NCI-H2029 (cell line): ENCODE results near the gene ANKRD1.
"Not testable (repeated sequence)": the region's sequence is repeated elsewhere in the genome, so short reads cannot be mapped to it uniquely, and the experiment has no call there.

Experiments
- DNase-seq: peaks from one replicate; lab custom pipeline; 2025; lab: John Stamatoyannopoulos, UW

Gene ANKRD1

GRCh38 chr10:90920986-90921666, at the start of gene ANKRD1:
ANKRD1 (minus strand) TSS chr10:90921087; CDS start chr10:90921027, 60 bp downstream.
- DNase-seq = no peak

- peak; percentile 44 for DNase-seq
These were observed 49.2 kb upstream of the ANKRD1 start for GRCh38 chr10:90969947-90970673.

- DNase-seq = no peak
These were observed 48.2 kb upstream of the ANKRD1 start for GRCh38 chr10:90969121-90969534.

GRCh38 chr10:90968328-90969081, 47.6 kb upstream of the ANKRD1 start:
- no peak for DNase-seq

- DNase-seq = no peak
These were observed 47.0 kb upstream of the ANKRD1 start for GRCh38 chr10:90967865-90968264.

- DNase-seq = no peak
These were observed 45.3 kb upstream of the ANKRD1 start for GRCh38 chr10:90966146-90966545.

- DNase-seq = no peak
These were observed 44.8 kb upstream of the ANKRD1 start for GRCh38 chr10:90965720-90966119.

GRCh38 chr10:90964781-90965465, 44.0 kb upstream of the ANKRD1 start:
- no peak for DNase-seq

GRCh38 chr10:90963331-90963730, 42.4 kb upstream of the ANKRD1 start:
- no peak for DNase-seq

- no peak for DNase-seq
These were observed 39.5 kb upstream of the ANKRD1 start for GRCh38 chr10:90960355-90960814.

GRCh38 chr10:90959826-90960225, 38.9 kb upstream of the ANKRD1 start:
- DNase-seq = no peak

- no peak for DNase-seq
These were observed 37.9 kb upstream of the ANKRD1 start for GRCh38 chr10:90958781-90959180.

- no peak for DNase-seq
These were observed 26.4 kb upstream of the ANKRD1 start for GRCh38 chr10:90947030-90947960.

GRCh38 chr10:90945491-90946070, 24.7 kb upstream of the ANKRD1 start:
- no peak for DNase-seq

GRCh38 chr10:90944749-90945148, 23.9 kb upstream of the ANKRD1 start:
- DNase-seq = no peak

GRCh38 chr10:90942980-90943379, 22.1 kb upstream of the ANKRD1 start:
- DNase-seq = not testable (repeated sequence)

- no peak for DNase-seq
These were observed 18.8 kb upstream of the ANKRD1 start for GRCh38 chr10:90939648-90940047.

GRCh38 chr10:90939116-90939515, 18.2 kb upstream of the ANKRD1 start:
- DNase-seq = no peak

GRCh38 chr10:90937645-90938258, 16.9 kb upstream of the ANKRD1 start:
- DNase-seq = no peak

GRCh38 chr10:90936276-90936659, 15.4 kb upstream of the ANKRD1 start:
- DNase-seq = no peak
